IPS-15b (cell line): ENCODE results near the gene COMP.

Source experiments
- H3K27me3 ChIP-seq: one replicate; pipeline ENCODE4 v1.6.1; 2013; ENCODE audit warnings: low read length; ENCODE audit not compliant: control insufficient read depth, insufficient read depth
- H3K36me3 ChIP-seq: one replicate; pipeline ENCODE4 v1.6.1; 2013; ENCODE audit warnings: low read length; ENCODE audit not compliant: control insufficient read depth, insufficient read depth
- H3K4me1 ChIP-seq: one replicate; pipeline ENCODE4 v1.6.1; 2013; ENCODE audit warnings: mild to moderate bottlenecking, low read length; ENCODE audit not compliant: control insufficient read depth, insufficient read depth
- H3K4me3 ChIP-seq: one replicate; pipeline ENCODE4 v1.5.1; 2013; ENCODE audit warnings: low read depth, low read length
- H3K9ac ChIP-seq: one replicate; pipeline ENCODE4 v1.6.1; 2013; ENCODE audit warnings: low read depth, mild to moderate bottlenecking, low read length
- H3K9me3 ChIP-seq: one replicate; pipeline ENCODE4 v1.6.1; 2013; ENCODE audit warnings: mild to moderate bottlenecking, low read length; ENCODE audit not compliant: control insufficient read depth, insufficient read depth

Gene COMP

DNA sequence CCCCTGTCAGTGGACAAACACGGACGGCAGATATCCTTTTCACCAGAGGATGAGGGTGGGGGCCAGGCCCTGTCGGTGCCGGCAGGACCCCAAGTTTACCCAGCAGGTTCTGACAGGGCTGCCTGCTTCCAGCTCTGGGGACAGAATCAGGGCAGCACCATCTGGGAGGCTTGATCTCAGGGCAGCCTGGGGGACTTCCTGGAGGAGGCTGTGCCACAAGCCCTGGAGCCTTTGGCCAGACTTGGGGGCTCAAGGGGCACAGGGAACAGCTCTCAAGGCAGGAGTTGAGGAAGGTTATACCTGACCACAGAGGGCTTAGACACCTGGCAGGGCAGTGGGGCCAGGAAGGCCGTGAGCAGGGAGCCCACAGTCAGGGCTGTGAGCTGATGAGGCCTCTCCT, 45.2 kb downstream of the COMP start:
- H3K36me3 ChIP-seq = no peaks in the 10 kb centered on the region
- H3K4me1 ChIP-seq = peaks cover 4% of the 10 kb centered on the region
- no peak overlapping the region for H3K9ac ChIP-seq
- H3K4me3 ChIP-seq = no peak overlapping the region
- H3K27me3 ChIP-seq = no peaks in the 10 kb centered on the region
- no peaks in the 10 kb centered on the region for H3K9me3 ChIP-seq

DNA sequence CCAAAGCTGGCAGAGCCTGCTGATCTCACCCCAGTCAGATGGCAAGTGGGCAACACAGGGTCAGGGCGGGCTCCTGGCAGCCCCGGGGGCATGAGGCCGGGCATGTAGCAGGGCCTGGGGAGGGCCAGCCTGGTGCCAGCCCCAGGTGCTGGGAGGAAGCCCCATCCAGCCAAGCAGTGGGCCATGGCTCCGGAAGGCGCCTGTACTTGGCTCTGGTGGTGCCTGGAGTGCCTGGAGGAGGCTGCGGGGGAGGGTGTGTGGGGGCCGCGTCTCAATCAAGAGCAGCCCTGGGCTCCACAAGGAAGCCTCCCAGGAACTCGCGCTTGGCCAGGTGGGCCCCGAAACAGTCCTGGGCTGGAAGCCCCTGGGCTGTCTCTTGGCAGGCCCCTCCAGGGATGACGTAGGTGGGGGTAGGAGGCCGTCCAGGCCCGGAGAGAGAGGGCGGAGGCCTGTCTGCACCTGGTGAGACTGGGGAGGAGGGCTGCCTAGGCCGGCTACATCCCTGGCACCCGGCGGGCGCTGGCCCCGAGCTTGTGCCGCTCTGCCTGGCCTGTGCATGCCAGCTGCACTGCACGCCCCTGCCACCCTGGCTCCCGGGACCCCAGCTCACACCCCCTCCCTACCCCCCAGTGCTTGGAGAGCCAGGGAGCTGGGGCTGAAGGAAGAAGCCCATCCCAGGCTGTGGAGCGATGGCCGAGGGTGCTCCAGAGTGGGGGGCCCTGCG, 45.9 kb downstream of the COMP start:
- Histone ChIP-seq H3K4me1 (peaks cover 4% of the 10 kb centered on the region), H3K36me3 (no peaks in the 10 kb centered on the region), H3K9me3 (no peaks in the 10 kb centered on the region), H3K27me3 (no peaks in the 10 kb centered on the region), H3K4me3 (no peak overlapping the region), H3K9ac (no peak overlapping the region)

DNA sequence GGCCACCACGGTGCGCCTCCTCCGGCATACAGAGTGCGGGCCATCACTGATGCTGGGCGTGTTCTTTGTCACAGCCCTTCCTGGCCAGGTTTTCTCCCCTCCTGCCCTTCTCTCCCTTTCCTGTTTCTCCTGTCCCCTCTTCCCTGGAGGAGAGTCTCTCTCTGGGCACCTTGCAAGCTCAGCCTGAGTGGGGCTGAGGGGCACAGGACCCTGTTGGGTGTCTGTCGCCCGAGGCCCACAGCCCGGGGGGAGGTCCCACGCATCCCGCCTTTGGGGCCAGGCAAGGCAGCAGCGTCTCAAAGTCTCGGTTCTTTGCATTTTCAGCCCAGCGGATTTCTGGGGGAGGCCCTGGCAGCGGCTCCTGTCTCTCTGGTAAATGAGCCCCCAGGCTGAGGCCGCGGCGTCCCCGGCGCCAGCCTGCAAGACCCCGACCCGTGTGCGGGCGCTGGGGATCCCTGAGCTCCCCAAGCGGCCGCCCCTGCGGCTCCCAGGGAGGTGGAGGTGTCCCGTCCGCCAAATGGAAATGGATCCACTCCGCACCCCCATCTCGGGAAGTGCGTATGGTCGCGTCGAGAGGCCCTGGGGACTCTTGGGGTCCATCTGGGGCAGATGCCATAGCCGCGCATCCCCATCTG, 47.2 kb downstream of the COMP start:
- Histone ChIP-seq H3K4me3 (no peak overlapping the region), H3K36me3 (no peaks in the 10 kb centered on the region), H3K4me1 (no peaks in the 10 kb centered on the region), H3K9ac (no peak overlapping the region), H3K9me3 (no peaks in the 10 kb centered on the region), H3K27me3 (no peaks in the 10 kb centered on the region)

DNA sequence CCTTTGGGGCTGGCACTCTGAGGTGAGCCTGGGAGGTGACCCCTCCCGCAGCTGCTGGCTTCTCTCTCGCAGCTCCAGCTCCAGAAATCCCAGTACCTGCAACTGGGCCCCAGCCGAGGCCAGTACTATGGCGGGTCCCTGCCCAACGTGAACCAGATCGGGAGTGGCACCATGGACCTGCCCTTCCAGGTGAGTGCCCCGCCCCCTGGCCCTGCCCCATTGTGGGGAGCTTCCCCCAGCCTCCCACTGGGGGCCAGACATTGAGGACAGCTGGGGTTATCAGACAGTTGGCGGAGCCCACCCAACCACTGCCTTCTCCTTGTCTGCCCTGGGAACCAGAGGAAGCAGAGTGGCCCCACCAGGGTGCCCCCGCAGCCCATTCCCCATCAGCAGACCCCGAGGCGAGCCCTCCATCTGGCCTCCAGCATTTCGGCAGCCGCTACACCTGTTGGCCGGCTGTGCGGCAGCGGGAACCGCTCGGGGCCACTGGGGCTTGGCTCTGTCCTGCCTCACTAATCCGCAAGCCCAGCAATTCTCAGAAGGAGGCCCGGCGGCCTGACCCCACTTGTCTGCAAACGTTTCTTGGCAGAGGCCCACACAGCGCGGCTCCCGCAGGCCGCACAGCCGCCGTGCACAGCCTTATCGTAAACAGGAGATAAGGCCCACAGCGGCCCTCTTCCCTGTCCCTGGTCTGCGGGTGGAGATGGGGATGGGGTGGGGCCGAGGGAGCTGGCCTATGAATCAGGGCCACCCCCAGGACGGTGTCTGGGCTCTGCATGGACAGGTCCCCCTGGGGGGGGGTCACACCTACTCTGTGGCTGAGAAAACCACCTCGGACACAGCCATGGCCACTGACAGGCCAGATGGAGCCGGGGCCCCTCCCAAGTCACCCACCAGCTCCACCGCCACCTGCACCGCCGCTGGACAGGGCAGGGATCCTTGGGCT, 48.0 kb downstream of the COMP start:
- Histone ChIP-seq H3K27me3 (no peaks in the 10 kb centered on the region), H3K9ac (no peak overlapping the region), H3K36me3 (no peaks in the 10 kb centered on the region), H3K4me3 (no peak overlapping the region), H3K4me1 (no peaks in the 10 kb centered on the region), H3K9me3 (no peaks in the 10 kb centered on the region)

DNA sequence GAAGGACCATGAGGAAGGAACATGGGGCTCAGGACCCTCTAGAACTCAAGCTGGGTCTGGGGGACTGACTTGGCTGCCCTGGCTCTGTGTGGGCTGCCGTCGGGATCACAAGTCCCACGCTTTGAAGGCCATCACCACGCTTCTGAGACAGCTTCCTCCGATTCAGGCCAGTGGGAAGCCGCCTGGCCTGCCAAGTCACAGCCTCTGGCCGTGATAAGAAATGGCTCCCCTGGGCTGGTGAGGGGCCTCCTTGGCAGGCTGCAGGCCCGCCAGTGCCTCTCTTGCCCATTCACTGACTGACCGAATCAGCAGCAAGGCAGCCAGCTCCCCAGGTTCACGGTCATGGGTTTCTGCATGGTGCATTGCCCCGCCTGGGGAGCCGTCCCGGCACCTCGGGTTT, 48.8 kb downstream of the COMP start:
- Histone ChIP-seq H3K36me3 (no peaks in the 10 kb centered on the region), H3K4me3 (no peak overlapping the region), H3K9ac (no peak overlapping the region), H3K9me3 (no peaks in the 10 kb centered on the region), H3K4me1 (no peaks in the 10 kb centered on the region), H3K27me3 (no peaks in the 10 kb centered on the region)

DNA sequence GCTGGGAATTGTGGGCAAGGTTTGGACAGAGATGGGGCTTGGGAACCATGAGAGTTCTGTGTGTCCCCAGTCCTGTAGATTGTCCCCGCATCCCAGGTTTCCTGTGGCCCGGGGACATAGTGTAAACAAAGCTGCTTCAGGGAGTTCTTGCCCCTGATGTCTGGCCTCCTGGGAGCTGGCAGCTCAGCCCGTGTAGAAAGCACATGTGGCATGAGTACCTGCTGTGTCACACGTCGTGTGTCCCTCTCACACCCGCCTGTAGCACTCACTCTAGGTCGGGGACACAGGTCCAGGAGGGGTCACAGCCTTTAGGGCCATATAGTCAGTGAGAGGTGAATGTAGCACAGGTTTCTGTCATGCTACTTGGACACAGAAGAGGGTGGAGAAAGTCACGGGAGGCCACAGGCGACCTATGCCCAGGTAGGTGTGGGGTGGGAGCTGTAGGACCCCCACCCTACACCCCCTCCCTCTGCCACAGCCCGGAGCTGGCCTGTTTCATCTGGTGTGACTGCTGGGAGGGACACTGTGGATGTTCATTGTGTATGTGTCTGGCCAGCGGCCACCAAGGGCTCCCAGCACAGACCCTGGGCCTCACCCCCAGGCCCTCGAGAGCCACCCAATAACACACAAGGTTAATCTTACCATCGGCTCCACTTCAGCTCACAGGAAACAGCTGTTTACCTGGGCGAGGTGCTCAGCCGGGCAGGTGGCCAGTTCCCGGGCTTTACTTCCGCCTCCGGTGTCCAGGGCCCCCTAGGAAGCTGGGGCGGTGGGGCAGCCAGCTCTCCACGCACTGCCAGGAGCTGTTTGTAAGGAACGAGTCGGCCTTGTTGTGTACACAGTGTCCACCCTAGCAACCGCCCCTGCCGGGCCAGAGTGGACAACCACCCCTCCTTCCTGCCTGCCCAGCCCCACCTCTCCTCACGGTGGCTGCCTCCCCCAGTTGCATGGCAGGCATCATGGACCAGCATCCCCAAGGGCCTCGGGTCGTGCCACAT, 49.7 kb downstream of the COMP start:
- Histone ChIP-seq H3K36me3 (no peaks in the 10 kb centered on the region), H3K27me3 (no peaks in the 10 kb centered on the region), H3K4me3 (no peak overlapping the region), H3K9ac (peak overlapping the region; percentile 47), H3K9me3 (no peaks in the 10 kb centered on the region), H3K4me1 (no peaks in the 10 kb centered on the region)

DNA sequence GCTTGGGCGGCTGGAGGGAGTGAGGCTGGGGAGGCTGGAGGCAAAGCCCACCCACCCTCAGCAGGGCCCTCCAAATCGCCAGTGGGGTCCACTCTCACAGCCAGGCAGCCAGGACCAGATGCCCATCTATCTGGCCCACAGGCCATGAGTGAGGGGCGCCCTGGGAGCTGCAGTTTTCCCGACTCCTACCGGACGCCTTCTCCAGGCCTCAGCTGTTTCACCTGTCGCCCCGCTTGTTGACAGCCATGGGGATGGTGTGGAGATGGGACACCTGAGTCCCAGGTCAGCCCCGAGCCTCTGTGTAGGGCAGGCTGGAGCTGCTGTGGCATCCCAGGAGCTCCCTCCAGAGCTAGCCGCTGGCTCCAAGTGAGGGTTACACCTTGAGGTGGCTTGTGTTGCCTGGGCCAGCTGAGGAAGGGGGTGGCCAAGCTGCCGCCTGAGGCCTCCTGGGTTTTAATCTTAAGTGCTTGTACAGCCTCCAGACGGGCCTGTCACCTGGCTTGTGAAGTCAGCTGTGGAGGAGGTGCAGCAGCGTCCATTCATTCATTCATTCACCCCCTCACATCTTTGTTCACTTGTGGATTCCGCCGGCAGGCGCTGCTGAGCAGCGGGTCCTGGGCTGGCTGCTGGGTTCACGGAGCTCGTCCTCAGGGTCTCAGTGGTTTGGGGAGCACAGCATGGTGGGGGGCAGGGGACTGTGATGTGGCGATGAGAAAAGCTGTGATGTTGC, 52.0 kb downstream of the COMP start:
- no peaks in the 10 kb centered on the region for H3K9me3 ChIP-seq
- no peaks in the 10 kb centered on the region for H3K27me3 ChIP-seq
- H3K4me3 ChIP-seq = no peak overlapping the region
- H3K4me1 ChIP-seq = no peaks in the 10 kb centered on the region
- no peak overlapping the region for H3K9ac ChIP-seq
- H3K36me3 ChIP-seq = no peaks in the 10 kb centered on the region

DNA sequence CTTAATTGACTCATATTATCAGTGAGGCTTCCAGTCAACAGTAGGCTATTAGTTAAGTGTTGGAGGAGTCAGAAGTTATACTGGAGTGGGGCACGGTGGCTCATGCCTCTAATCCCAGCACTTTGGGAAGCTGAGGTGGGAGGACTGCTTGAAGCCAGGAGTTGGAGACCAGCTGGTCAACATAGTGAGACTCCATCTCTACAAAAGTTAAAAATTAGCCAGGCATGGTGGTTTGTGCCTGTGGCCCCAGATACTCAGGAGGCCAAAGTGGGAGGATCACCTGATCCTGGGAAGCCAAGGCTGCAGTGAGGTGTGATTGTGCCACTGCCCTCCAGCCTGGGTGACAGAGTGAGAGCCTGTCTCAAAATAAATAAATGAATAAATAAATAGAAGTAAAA, 53.2 kb downstream of the COMP start:
- Histone ChIP-seq H3K4me3 (no peak overlapping the region), H3K9ac (no peak overlapping the region), H3K4me1 (no peaks in the 10 kb centered on the region), H3K27me3 (no peaks in the 10 kb centered on the region), H3K9me3 (no peaks in the 10 kb centered on the region), H3K36me3 (no peaks in the 10 kb centered on the region)

DNA sequence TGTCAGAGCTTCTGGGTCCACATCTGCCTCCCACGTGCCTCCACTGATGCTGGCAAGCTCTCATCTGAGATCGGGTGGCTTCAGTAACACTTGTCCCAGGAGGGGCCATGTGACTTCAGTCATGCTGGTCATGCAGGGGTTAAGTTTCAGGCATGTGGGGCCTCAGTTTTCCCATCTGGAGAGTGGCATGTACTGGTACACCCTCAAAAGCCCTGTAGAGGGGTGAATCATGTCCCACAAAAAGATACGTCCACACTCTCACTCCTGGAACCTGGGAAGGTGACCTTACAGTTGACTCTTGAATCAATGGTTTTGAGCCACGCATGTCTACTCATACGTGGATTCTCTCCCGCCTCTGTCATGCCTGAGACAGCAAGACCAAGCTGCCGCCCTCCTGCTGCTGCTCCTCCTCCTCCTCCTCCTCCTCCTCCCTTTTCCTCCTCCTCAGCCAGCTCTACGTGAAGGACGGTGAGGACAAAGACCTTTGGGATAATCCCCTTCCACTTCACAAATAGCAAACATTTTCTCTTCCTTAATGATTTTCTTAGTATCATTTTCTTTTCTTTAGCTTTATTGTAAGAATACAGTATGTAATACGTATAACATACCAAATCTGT, 53.7 kb downstream of the COMP start:
- no peaks in the 10 kb centered on the region for H3K4me1 ChIP-seq
- H3K27me3 ChIP-seq = no peaks in the 10 kb centered on the region

More for the DNA sequence above, 53.7 kb downstream of the COMP start:
- H3K9ac ChIP-seq = no peak overlapping the region
- no peaks in the 10 kb centered on the region for H3K36me3 ChIP-seq
- H3K4me3 ChIP-seq = no peak overlapping the region
- H3K9me3 ChIP-seq = no peaks in the 10 kb centered on the region
